Spleen (tissue), 7 donors: ENCODE measurements around the gene CDKN2C.

ENCODE experiments used
- CTCF ChIP-seq, 11 experiments: fragments of 200-600 bp in 7 of 11; fragments of 450-650 bp in 4 of 11; sonication (generic) in 4 of 11; IDR thresholded peaks in 8 of 11; conservative IDR thresholded peaks in 3 of 11; 1 replicate in 7 of 11; 2 replicates in 4 of 11; pipeline versions ENCODE4 v1.4.0 to v1.8.0; 2016 to 2021; ENCODE audit warnings: antibody characterized with exemption in 11 of 11, inconsistent platforms in 4 of 11, mild to moderate bottlenecking in 1 of 11
- POLR2A ChIP-seq, 3 donors: fragments of 450-650 bp; IDR thresholded peaks; one replicate each; pipeline ENCODE4 v1.5.1; 2017; ENCODE audit warnings: antibody characterized with exemption in 3 of 3, mild to moderate bottlenecking in 1 of 3
- POLR2AphosphoS5 ChIP-seq, 3 donors: sonication (generic); formaldehyde crosslinking; IDR thresholded peaks; one replicate each; pipeline ENCODE4 v1.5.1; 2017; ENCODE audit warnings: antibody characterized with exemption in 3 of 3
- donor health status: DM: no; HTN: no; CAD: no; lungs with moderate emphysema.
- donor health status: DM: no; HTN: no; CAD: no.
- donor health status: DM: no; HTN: no; CAD: no.

- TF ChIP-seq CTCF (IDR thresholded peaks at IDR 0.05 in 8 of 11, conservative IDR thresholded peaks at IDR 0.05 in 3 of 11), result no peak
- TF ChIP-seq POLR2A (IDR thresholded peaks at IDR 0.05), result no peak
- no peak for TF ChIP-seq POLR2AphosphoS5 (IDR thresholded peaks at IDR 0.05)
These were observed 38.9 kb upstream of the CDKN2C start for GRCh38 chr1:50930965-50931737.
